Esophagus muscularis mucosa (tissue), 4 donors: ENCODE results near the gene ZNF484.
"Not testable (repeated sequence)": the region's sequence is repeated elsewhere in the genome, so short reads cannot be mapped to it uniquely, and the experiment has no call there.

Source experiments
- EP300 ChIP-seq: sonication (generic); formaldehyde crosslinking; IDR thresholded peaks from one replicate; pipeline ENCODE4 v1.6.1; 2017; ENCODE audit warnings: antibody characterized with exemption
- POLR2AphosphoS5 ChIP-seq, 2 donors: sonication (generic); formaldehyde crosslinking; IDR thresholded peaks; one replicate each; pipeline ENCODE4 v1.6.1; 2017; ENCODE audit warnings: antibody characterized with exemption in 2 of 2
- TF ChIP-seq, protein P1 (sequence below), 3 experiments: fragments of 200-600 bp in 2 of 3; fragments of 450-650 bp in 1 of 3; sonication (generic) in 2 of 3; IDR thresholded peaks; one replicate each; pipeline ENCODE4 v1.5.1; 2017 to 2019; ENCODE audit warnings: antibody characterized with exemption in 3 of 3, mild to moderate bottlenecking in 2 of 3, moderate library complexity in 1 of 3

- TF ChIP-seq, protein P1, sequence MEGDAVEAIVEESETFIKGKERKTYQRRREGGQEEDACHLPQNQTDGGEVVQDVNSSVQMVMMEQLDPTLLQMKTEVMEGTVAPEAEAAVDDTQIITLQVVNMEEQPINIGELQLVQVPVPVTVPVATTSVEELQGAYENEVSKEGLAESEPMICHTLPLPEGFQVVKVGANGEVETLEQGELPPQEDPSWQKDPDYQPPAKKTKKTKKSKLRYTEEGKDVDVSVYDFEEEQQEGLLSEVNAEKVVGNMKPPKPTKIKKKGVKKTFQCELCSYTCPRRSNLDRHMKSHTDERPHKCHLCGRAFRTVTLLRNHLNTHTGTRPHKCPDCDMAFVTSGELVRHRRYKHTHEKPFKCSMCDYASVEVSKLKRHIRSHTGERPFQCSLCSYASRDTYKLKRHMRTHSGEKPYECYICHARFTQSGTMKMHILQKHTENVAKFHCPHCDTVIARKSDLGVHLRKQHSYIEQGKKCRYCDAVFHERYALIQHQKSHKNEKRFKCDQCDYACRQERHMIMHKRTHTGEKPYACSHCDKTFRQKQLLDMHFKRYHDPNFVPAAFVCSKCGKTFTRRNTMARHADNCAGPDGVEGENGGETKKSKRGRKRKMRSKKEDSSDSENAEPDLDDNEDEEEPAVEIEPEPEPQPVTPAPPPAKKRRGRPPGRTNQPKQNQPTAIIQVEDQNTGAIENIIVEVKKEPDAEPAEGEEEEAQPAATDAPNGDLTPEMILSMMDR (IDR thresholded peaks at IDR 0.05) = not testable (repeated sequence)
- not testable (repeated sequence) for TF ChIP-seq POLR2AphosphoS5 (IDR thresholded peaks at IDR 0.05); EP300
These were observed 81.5 kb downstream of the ZNF484 start for GRCh38 chr9:92796337-92796804.
